ENCODE measurements around the gene AGPAT3.
"Not testable (repeated sequence)": the region's sequence is repeated elsewhere in the genome, so short reads cannot be mapped to it uniquely, and the experiment has no call there.

The AGPAT3 gene

DNA sequence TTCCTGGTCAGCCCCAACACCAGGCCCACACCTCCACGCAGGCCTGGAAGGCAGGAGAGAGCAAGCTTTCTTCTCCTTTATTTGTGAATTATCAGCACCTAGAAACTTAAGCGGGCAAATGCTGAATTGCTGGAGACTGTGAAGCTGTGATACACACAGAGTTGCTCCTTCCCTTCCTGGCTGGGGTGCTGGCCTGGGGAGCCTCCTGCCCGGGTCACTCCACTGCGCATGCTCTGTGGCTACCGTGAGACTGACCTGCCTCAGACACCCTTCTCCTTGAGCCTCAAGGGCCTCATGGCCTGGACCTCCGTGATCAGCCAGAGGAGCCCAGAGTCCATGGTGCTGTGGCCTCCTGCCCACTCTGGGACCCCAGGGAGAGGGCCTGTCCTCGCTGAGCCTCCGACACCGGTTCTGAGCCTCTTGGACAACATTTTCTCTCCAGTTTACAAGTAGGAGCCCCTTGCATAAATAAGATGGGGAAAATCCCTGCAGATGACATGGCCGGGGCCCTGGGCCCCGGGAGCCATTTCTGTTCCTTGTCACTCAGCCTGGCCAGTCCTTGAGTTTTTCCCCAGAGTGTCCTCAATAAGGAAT is 18.0 kb downstream of the AGPAT3 start:
- no peak for DNase-seq (ENCODE audit: low read depth in 2 of 2)

DNA sequence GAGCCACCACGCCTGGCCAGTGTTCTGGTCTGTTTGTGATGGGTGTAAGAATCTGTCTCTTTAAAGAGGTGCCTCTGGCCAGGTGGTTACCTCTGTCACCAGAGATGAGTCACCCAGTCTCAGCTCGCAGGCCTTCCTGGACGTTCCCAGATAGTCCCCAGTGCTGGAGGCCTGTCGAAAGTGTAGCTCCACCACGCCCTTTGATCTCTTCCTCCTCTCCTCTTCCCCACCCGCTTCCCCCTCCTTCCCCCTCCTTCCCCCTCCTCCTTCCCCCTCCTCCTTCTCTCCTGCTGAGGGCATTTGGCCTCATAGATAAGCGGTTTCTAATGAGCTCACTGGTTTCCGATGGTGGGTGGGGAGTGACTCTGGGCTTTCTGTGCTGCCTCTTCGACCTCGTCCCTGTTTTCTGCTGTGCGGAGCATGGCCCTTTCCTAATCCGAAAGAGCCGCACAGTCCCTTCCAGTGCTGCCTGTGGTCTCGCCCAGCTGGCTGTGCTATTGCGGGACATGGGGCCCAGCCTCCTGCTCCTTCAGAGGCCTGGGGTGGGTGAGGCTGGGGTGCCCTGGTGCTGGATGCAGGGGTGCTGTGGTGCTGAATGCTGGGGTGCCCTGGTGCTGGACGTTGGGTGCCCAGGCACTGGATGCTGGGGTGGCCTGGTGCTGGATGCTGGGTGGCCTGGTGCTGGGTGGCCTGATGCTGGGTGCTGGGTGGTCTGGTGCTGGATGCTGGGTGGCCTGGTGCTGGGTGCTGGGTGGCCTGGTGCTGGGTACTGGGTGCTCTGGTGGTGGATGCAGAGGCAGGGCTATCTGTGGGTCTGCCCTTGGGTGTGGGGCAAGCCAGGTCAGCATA is 19.2 kb downstream of the AGPAT3 start:
- DNase-seq (ENCODE audit: low read depth in 2 of 2) = no peak

DNA sequence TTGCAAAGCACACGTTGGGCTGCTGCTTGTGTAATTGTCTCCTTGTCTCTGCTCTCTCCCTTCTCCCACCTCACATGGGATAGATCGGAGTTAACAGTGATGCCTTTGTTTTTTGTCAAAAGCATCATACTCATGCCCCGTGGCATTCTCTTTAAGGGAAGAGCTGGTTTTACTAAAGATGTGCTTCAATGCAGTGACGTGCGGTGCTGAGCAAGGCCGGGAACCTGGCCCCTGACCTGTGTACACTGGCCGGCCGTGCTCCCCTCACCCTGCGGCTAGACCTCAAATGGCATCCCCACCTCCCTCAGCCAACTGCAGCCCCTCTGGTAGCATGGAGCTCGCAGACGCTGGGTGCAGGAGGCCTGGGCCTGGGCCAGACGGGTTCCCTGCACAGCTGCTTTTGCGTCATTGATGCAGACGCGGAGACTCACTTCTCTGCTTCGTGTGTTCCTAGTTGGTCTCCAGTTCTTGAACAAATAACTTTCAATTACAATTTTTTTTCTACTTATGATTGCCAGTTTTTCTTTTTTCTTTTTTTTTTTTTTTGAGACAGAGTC is 19.9 kb downstream of the AGPAT3 start:
- no peak for DNase-seq (ENCODE audit: low read depth in 2 of 2)

DNA sequence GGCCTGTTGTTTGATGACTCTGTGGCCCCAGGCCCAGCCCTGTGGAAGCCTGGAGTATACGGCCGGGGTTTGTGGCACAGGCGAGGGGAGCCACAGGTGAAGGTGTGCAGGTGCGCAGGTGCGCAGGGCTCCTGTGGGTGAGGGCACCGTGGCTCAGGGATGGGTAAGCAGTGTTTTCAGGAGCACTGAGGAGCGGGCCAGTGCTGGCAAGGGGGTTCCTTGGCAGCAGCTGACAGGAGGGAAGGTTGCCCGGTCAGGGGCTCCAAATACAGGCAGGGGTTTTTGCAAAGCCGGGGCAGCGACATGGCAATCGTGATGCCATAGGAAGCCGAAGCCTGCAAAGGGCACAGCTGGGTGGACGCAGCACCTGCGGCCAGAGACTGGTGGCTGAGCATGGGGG is 20.7 kb downstream of the AGPAT3 start:
- no peak for DNase-seq (ENCODE audit: low read depth in 2 of 2)

DNA sequence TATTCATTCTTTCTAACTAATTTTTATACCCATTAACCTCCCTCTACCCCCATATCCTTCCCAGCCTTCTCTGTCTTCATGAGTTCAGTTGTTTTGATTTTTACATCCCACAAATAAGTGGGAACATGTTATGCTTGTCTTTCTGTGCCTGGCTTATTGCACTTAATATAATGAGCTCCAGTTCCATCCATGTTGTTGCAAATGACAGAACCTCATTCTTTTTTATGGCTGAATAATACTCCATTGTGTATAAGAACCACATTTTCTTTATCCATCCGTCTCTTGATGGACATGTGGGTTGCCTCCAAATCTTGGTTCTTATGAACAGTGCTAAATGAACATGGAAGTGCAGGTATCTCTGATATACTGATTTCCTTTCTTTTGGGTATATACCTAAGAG is 21.5 kb downstream of the AGPAT3 start:
- DNase-seq (ENCODE audit: low read depth in 2 of 2) = no peak

DNA sequence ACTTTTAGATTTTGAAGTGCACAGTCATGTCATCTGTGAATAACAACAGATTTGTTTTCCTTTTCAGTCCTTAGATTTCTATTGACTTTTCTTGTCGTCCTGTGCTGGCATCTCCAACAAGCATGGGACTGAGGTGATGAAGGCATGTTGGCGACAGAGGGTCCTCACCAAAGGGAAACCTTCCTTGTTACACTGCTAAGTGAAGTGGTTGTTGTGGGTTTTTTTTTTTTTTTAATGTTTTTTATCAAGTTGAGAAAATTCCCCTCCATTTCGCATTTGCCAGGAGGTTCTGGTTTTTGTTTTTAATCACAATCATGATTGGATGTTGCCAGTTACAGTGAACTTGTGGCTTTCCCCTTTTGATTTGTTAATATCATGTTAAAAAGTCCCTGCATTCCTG is 24.0 kb downstream of the AGPAT3 start:
- no peak for DNase-seq (ENCODE audit: low read depth in 2 of 2)

DNA sequence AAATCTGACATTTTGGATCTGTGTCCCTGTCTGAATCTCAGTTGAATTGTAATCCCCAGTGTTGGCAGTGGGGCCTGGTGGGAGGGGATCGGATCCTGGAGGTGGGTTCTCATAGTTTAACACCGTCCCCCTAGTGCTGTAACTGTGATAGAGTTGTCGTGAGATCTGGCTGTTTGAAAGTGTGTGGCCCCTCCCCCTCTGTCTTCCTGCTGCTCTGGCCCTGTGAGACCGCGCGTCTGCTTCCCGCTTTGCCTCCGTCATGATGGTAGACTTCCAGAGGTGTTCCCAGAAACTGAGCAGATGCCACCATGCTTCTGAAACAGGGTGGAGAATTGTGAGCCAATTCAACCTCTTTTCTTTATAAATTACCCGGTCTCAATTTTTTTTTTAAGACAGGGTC is 25.0 kb downstream of the AGPAT3 start:
- DNase-seq (ENCODE audit: low read depth in 2 of 2) = no peak

DNA sequence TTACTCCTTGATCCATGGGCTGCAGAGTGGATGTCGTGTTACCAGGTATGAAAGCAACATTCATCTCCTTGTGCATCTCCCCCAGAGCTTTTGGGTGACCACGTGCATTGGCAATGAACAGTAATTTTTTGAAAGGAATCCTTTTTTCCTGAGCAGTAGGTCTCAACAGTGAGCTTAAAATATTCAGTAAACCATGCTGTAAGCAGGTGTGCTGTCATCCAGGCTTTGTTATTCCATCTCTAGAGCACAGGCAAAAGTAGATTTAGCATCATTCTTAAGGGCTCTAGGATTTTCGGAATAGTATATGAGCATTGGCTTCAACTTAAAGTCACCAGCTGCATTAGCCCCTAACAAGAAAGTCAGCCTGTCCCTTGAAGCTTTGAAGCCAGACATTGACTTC is 27.3 kb downstream of the AGPAT3 start:
- DNase-seq (ENCODE audit: low read depth in 2 of 2) = no peak

DNA sequence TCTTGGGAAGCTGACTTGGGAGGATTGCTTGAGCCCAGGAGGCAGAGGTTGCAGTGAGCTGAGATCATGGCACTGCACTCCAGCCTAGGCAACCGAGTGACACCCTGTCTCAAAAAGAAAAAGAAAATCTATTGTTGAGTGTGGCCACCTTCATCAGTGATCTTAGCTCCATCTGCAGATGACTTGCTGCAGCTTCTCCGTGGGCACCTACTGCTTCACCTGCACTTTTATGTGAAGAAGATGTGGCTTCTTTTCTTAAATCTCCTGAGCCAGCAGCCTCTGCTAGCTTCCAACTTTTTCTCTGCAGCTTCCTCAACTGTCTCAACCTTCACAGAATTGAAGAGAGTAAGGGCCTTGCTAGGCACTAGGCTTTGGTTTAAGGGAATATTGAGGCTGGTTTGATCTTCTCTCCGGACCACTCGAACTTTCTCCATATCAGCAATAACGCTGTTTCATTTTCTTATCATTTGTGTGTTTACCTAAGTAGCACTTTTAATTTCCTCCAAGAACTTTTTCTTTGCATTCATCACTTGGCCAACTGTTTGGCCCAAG is 28.0 kb downstream of the AGPAT3 start:
- no peak for DNase-seq (ENCODE audit: low read depth in 2 of 2)

DNA sequence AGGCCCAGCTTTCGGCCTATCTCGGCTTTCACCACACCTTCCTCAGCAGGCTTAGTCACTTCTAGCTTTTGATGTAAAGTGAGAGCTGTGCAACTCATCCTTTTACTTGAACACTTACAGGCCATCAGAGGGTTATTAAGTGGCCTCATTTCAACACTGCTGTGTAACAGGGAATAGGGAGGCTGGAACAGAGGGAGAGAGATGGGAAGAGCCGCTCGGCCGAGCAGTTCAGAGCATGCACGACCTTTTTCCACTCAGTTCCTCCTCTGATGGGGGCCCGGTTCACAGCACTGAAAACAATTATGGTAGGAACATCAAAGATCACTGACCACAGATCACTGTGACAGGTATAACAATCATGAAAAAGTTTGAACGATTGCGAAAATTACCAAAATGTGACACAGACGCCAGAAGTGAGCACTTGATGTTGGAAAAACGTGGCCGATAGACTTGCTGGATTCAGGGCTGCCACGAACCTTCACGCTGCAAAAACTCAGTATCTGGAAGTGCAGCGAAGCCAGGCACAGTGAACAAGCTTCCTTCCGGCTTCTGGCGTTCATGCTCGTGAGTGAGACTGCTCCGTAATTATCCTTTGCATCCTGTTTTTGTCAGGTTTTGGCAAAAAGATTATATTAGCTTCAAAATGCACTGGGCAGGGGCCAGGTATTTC is 28.6 kb downstream of the AGPAT3 start:
- no peak for DNase-seq (ENCODE audit: low read depth in 2 of 2)

DNA sequence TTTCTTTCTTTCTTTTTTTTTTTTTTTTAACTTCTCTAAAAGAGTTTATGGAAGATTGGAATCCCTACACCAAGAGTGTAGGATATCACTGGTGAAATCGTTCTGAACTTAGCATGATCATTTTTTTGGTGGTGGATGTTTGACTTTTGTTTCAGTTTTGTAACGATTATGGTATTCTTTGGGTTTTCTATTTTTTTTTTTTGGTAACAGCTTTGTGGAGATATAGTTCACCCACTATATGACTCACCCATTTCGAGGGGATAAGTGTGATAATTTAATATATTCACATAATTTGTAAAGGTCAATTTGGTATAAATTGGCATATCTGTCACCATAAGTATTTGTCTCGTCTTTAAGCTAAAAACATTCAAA is 29.2 kb downstream of the AGPAT3 start:
- no peak for DNase-seq (ENCODE audit: low read depth in 2 of 2)

DNA sequence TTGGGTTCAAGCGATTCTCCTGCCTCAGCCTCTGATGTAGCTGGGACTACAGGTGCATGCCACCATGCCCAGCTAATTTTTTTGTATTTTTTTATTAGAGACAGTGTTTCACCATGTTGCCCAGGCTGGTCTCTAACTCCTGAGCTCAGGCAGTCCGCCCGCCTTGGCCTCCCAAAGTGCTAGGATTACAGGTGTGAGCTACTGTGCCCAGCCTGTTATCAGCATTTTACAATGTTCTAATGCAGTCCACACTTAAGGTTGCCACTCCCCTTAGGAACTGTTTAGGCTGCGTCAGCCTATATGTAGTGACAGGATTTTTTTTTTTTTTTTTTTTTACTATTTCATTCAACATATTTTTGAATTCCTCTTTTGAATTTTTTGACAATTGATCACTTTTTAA is 30.2 kb downstream of the AGPAT3 start:
- DNase-seq (ENCODE audit: low read depth in 2 of 2) = no peak

DNA sequence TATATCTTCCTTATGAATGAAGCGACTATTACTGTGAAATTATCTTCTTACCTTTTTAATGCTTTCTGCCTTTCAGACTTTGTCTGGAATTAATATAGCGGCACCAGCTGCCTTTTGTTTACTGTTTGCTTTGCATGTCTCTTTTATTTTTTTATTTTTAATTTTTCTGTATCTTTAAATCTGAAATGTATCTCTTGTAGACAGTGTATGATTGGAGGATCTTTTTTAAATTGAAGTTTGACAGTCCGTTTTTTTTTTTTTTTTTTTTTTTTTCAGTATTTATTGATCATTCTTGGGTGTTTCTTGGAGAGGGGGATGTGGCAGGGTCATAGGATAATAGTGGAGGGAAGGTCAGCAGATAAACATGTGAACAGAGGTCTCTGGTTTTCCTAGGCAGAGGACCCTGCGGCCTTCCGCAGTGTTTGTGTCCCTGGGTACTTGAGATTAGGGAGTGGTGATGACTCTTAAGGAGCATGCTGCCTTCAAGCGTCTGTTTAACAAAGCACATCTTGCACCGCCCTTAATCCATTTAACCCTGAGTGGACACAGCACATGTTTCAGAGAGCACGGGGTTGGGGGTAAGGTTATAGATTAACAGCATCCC is 31.8 kb downstream of the AGPAT3 start:
- not testable (repeated sequence) for DNase-seq (ENCODE audit: low read depth in 2 of 2)

DNA sequence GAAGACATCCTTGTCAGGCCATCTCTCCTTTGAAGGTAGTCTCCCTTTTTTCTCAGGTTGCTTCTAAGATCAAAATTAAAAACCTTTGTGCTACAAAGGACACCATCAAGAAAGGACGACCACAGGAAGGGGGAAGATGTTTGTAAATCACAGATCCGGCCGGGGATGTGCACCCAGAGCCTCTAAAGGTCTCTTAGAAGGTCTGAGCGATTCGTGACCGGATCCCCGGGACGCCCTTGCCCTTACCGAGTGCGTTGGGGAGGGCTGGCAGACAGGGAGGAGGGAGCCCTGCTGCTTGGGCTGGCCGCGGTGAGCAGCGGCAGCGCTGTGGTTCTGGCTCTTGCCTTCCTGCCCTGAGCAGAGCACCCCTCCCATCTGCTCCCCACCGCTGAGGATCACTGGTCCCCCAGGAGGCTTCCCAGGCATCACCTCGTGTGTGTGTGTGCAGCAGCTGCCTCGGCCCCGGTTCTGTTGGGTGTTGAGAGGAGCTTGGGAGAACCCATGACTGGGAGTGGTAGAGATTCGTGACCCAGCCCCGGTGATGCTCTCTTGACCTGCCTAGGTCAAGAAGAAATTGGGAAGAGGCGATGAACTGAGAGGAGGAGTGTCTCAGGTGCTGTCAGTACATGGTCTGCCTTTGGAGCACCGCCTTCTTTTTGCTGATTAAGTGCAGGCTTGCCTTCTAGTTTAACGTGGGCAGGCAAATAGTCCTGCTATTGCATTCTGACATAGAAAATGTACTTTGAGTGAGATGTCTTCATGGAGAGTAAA is 34.5 kb downstream of the AGPAT3 start:
- DNase-seq (ENCODE audit: low read depth in 2 of 2) = no peak

DNA sequence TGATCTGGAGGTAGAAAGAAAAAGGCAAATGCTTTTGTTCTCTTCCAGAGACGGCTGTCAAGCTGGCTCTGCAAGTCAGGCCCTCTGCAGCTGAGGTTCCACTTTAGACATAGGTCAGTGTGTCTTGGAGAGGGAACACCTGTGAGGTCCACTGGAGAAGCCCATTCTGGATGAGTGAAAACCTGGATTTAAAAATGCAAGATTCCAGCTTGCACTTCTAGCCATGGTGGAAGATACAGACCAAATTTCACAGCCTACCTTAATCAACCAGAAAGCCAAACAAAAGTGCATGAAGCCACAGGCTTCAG is 35.0 kb downstream of the AGPAT3 start:
- DNase-seq (ENCODE audit: low read depth in 2 of 2) = no peak

DNA sequence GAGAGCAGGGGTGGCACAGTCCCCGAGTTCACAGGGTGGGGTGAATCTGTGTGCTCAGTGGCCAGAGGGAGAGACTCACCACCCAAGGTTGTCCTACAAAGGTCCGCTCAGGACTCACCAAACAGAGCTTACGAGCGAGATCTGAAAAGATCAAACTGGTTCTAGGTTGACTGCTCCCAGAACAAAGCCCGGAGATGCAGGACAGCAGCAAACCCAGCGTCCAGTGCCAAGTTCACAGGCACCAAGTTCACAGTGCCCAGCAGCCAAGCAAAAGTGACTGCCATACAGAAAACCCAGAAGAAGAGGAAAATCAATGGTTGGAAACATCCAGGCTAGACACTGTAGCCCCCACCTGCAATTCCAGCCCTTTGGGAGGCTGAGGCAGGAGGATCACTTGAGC is 35.7 kb downstream of the AGPAT3 start:
- DNase-seq (ENCODE audit: low read depth in 2 of 2) = no peak

DNA sequence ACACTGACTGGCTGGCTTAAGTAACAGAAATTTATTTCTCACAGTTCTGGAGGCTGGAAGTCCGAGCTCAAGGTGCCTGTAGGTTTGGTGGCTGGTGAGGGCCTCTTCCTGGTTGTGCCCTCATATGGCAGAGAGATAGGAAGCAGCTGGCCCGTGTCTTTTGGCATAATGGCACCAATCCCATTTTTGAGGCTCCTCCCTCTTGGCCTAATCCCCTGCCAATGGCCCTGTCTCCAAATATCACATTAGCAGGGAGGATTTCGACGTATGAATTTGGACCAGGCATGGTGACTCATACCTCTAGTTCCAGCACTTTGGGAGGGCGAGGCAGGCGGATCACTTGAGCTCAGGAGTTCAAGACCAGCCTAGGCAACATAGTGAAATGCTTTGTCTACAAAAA is 37.4 kb downstream of the AGPAT3 start:
- DNase-seq (ENCODE audit: low read depth in 2 of 2) = no peak

DNA sequence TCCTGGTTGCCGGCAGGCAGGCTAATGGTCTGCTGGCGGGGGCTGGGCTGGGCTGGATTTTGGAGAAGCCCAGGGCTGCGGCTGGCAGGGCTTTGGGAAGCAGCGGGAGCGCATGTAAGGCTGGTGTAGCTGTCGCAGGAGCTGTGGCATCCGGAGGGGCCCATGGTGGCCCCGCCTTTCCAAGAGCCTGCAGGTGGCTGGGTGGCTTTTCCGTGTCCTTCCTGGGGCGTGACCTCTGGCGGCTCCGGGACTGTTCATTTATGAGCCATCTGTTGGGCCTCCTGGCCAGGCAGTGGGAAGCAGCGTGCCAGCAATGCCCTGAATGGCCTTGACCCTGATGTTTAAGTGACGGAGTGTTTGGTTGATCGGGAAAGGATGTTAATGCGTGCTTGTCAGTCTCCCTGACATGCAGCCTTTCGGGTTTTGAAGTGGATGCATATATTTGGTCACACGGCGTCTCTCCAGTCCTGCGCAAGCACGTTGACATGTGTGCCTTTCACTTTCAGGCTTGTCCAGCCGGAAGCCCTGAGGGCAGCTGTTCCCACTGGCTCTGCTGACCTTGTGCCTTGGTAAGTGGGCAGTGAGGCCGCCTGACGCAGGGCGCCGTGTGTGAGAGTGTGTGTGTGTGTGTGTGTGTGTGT is 38.5 kb downstream of the AGPAT3 start:
- DNase-seq (ENCODE audit: low read depth in 2 of 2) = no peak

DNA sequence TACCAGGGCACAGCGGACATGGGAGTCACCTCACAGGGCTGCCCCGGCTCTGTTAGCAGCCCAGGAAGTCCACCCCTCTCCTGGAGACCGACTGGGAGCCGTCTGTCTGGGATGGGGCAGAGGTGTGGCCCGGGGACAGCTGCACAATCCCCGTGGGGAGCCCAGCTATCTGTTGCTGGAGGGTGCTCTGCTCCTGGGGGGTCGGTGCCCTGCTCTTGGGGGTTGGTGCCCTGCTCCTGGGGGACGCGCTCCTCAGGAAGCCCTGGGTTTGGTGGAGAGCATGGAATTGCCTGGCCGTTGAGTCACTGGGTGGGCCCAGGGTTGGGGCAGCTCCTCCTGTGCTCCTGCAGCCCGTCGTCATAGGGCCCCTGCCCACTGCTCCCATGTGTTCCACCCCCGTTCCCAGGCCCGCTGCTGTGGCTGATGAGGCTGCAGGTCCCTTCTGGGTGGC is 39.3 kb downstream of the AGPAT3 start:
- no peak for DNase-seq (ENCODE audit: low read depth in 2 of 2)

DNA sequence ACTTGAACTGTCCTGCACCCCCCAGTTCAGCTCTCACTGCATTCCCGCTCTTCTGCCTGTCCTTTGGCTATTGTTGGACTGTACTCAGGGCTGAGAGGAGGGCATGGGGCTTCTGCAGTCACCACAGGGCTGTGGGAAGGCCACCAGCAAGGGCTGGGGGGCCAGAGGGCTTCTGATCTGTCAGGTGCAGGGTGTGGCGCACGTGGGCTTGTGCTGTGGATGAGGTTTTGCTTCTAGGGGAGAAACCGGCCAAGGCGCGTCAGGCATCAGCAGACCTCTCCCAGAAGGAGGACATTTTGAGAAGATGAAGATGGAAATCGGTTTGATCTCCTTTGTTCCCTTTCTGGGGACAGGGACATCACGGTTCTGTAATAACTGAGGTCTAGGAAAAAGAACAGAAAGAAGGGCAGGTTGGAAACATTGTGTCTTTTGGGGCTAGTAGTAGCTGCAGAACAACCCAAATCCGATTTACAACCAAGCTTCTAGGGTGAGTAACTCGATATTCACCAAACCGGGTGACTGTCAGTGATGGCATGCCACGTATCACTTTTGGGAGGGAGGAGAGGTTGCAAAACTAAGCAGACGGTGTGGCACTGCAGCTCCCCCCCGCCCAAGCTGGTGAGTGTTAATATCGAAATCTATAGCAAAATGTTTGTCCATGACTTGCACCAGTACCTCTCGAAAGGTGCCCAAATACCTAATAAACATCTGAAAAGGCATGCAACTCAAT is 40.9 kb downstream of the AGPAT3 start:
- no peak for DNase-seq (ENCODE audit: low read depth in 2 of 2)

Data from stimulated activated CD8-positive, alpha-beta memory T cell treated with anti-CD3 and anti-CD28 coated beads, Interleukin-2, amount 100 ng/mL, for 48 hours (primary cell).